Neural cell (in vitro differentiated cells): ENCODE data around the gene DLGAP4. TPM values are rescaled to one million over a fixed set of nuclear protein-coding genes. Genes with fewer than 3 reads are reported as not detected.

Experiments
- H2AFZ ChIP-seq: fragments of 200-600, 300-800 bp; sonication (generic), shearing (Covaris generic); 2 replicates; pipeline ENCODE4 v1.6.0; 2014; ENCODE audit warnings: low read depth, mild to moderate bottlenecking, antibody characterized with exemption, low read length, moderate library complexity
- H3F3A ChIP-seq: fragments of 200-600 bp; shearing (Covaris generic); 2 replicates; pipeline ENCODE4 v1.6.1; 2016; ENCODE audit warnings: mild to moderate bottlenecking, moderate library complexity, mixed read lengths, antibody characterized with exemption, low read length; ENCODE audit not compliant: insufficient read depth, poor library complexity, severe bottlenecking
- H3K27ac ChIP-seq: fragments of 200-600, 300-800 bp; sonication (generic), shearing (Covaris generic); 2 replicates; pipeline ENCODE4 v1.5.1; 2014; ENCODE audit warnings: mild to moderate bottlenecking, low read length, moderate library complexity
- H3K27me3 ChIP-seq: fragments of 300-800, 200-600 bp; sonication (generic), shearing (Covaris generic); 2 replicates; pipeline ENCODE4 v1.6.0; 2014; ENCODE audit warnings: mild to moderate bottlenecking, low read depth, low read length, moderate library complexity; ENCODE audit not compliant: insufficient read depth
- H3K36me3 ChIP-seq: fragments of 300-800, 200-600 bp; sonication (generic), shearing (Covaris generic); 2 replicates; pipeline ENCODE4 v1.5.1; 2014; ENCODE audit warnings: mild to moderate bottlenecking, antibody characterized with exemption, low read length, moderate library complexity; ENCODE audit not compliant: insufficient read depth
- H3K4me2 ChIP-seq: fragments of 300-800, 200-600 bp; sonication (generic), shearing (Covaris generic); 2 replicates; pipeline ENCODE4 v1.6.0; 2014; ENCODE audit warnings: mild to moderate bottlenecking, low read length
- H3K4me3 ChIP-seq: fragments of 300-800, 200-600 bp; sonication (generic), shearing (Covaris generic); 2 replicates; pipeline ENCODE4 v1.5.1; 2014; ENCODE audit warnings: mild to moderate bottlenecking, low read length, moderate library complexity
- H3K79me2 ChIP-seq: fragments of 200-600 bp; shearing (Covaris generic); replicated peaks from 2 replicates; pipeline ENCODE4 v1.6.0; 2014; ENCODE audit warnings: mild to moderate bottlenecking, low read length, moderate library complexity; ENCODE audit not compliant: insufficient read depth
- H3K9ac ChIP-seq: fragments of 300-800, 200-600 bp; sonication (generic), shearing (Covaris generic); 2 replicates; pipeline ENCODE4 v1.6.1; 2016; ENCODE audit warnings: mild to moderate bottlenecking, low read length, mixed read lengths
- H3K9me2 ChIP-seq: fragments of 200-600 bp; shearing (Covaris generic); 2 replicates; pipeline ENCODE4 v1.6.1; 2016; ENCODE audit warnings: mild to moderate bottlenecking, low read length, mixed read lengths; ENCODE audit not compliant: insufficient read depth
- H3K9me3 ChIP-seq: fragments of 200-600, 300-800 bp; sonication (generic), shearing (Covaris generic); 2 replicates; pipeline ENCODE4 v1.6.1; 2016; ENCODE audit warnings: mild to moderate bottlenecking, mixed run types, low read length, moderate library complexity, mixed read lengths
- H4K20me1 ChIP-seq: fragments of 200-600 bp; shearing (Covaris generic); 2 replicates; pipeline ENCODE4 v1.6.1; 2016; ENCODE audit warnings: mild to moderate bottlenecking, mixed run types; ENCODE audit not compliant: insufficient read depth
- EP300 ChIP-seq: fragments of 450-650 bp; conservative IDR thresholded peaks from 2 replicates; pipeline ENCODE4 v1.6.1; 2014; ENCODE audit warnings: antibody characterized with exemption, mild to moderate bottlenecking, moderate library complexity; ENCODE audit not compliant: poor library complexity, severe bottlenecking
- EZH2 ChIP-seq: fragments of 200-600, 300-800 bp; shearing (Covaris generic), sonication (generic); IDR thresholded peaks from 2 replicates; pipeline ENCODE4 v1.6.1; 2014; ENCODE audit warnings: antibody characterized with exemption, low read length, borderline replicate concordance, mild to moderate bottlenecking; ENCODE audit not compliant: insufficient read depth, poor library complexity, severe bottlenecking
- POLR2AphosphoS5 ChIP-seq: IDR thresholded peaks from 2 replicates; pipeline ENCODE4 v1.6.1; 2012
- RAD21 ChIP-seq: fragments of 450-650 bp; conservative IDR thresholded peaks from 2 replicates; pipeline ENCODE4 v1.6.1; 2014; ENCODE audit warnings: antibody characterized with exemption, mild to moderate bottlenecking, moderate library complexity
- REST ChIP-seq: IDR thresholded peaks from 2 replicates; pipeline ENCODE4 v1.6.1; 2012; ENCODE audit warnings: borderline replicate concordance
- TAF1 ChIP-seq: IDR thresholded peaks from 2 replicates; pipeline ENCODE4 v1.6.1; 2012; ENCODE audit warnings: low read depth
- polyA plus RNA-seq: library from polyadenylated mRNA; depleted of rRNA; stranded (reverse); fragments of >200 nt; gene quantifications from 2 replicates; pipeline ENCODE4 v1.2.3, GENCODE V29; 2014
- TF ChIP-seq, protein P1 (sequence below): fragments of 450-650 bp; IDR thresholded peaks from 2 replicates; pipeline ENCODE4 v1.5.1; 2014; ENCODE audit warnings: antibody characterized with exemption, mild to moderate bottlenecking, moderate library complexity; ENCODE audit not compliant: poor library complexity, severe bottlenecking

DLGAP4 gene
- polyA plus RNA-seq, 1 donor from 2014 or later, result 31.2 TPM

DNA sequence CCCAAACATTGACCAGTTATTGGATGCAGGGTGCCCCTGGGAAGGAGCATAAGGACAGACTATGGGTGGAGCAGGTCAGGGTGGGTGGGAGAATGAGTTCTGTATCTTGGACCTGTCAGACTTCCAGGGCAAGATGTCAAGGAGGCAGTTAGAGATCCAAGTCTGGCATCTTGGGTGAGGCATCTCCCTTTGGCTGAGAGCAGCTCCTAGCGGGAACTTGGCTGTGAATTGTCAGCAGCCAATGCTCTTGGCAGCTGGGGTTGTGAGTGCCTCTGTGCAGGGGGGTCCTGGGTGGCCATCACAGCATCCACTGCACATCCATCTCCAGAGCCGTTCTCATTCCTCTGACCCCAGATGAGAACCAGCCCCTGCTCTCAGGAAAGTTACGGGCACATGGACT is 118.2 kb downstream of the DLGAP4 start:
- Histone ChIP-seq H3K9ac (no peak overlapping the region), H3K27me3 (no peaks in the 10 kb centered on the region), H3F3A (no peaks in the 10 kb centered on the region), H3K9me2 (no peaks in the 10 kb centered on the region), H3K4me2 (no peak overlapping the region), H3K4me3 (no peak overlapping the region), H4K20me1 (no peaks in the 10 kb centered on the region), H3K36me3 (no peaks in the 10 kb centered on the region), H2AFZ (no peak overlapping the region), H3K79me2 (no peaks in the 10 kb centered on the region), H3K27ac (no peak overlapping the region), H3K9me3 (no peaks in the 10 kb centered on the region)
- TF ChIP-seq EZH2 (no peak), EP300 (no peak), RAD21 (no peak)
- TF ChIP-seq, protein P1, sequence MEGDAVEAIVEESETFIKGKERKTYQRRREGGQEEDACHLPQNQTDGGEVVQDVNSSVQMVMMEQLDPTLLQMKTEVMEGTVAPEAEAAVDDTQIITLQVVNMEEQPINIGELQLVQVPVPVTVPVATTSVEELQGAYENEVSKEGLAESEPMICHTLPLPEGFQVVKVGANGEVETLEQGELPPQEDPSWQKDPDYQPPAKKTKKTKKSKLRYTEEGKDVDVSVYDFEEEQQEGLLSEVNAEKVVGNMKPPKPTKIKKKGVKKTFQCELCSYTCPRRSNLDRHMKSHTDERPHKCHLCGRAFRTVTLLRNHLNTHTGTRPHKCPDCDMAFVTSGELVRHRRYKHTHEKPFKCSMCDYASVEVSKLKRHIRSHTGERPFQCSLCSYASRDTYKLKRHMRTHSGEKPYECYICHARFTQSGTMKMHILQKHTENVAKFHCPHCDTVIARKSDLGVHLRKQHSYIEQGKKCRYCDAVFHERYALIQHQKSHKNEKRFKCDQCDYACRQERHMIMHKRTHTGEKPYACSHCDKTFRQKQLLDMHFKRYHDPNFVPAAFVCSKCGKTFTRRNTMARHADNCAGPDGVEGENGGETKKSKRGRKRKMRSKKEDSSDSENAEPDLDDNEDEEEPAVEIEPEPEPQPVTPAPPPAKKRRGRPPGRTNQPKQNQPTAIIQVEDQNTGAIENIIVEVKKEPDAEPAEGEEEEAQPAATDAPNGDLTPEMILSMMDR, result no peak

DNA sequence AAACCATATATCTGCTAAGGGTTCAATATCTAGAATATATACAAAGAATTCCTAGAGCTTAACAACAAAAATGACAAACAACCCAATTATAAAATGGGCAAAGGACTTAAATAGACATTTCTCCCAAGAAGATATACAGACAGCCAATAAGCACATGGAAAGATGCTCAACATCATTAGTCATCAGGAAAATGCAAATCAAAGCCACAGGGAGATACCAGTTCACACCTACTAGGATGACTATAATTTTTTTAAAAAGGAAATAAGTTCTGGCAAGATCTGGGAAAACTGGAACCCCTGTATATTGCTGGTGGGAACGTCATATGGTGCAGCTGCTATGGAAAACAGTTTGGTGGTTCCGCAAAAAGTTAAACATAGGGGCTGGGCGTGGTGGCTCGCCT is 119.0 kb downstream of the DLGAP4 start:
- H3F3A ChIP-seq, result no peaks in the 10 kb centered on the region
- no peaks in the 10 kb centered on the region for H3K9me2 ChIP-seq
- H3K9ac ChIP-seq, result no peak overlapping the region
- no peak overlapping the region for H3K27ac ChIP-seq
- H2AFZ ChIP-seq, result no peak overlapping the region
- H3K27me3 ChIP-seq, result no peaks in the 10 kb centered on the region
- TF ChIP-seq POLR2AphosphoS5 (no peak), REST (no peak), TAF1 (no peak)
- TF ChIP-seq, protein P1, result no peak
- H3K79me2 ChIP-seq, result no peaks in the 10 kb centered on the region
- no peaks in the 10 kb centered on the region for H3K9me3 ChIP-seq
- no peaks in the 10 kb centered on the region for H4K20me1 ChIP-seq
- H3K36me3 ChIP-seq, result no peaks in the 10 kb centered on the region
- H3K4me2 ChIP-seq, result no peak overlapping the region
- H3K4me3 ChIP-seq, result no peak overlapping the region
